Loucy (cell line): Measurements from ENCODE around the gene NDE1.

Experiments used
- EZH2phosphoT487 ChIP-seq: fragments of 200-600 bp; IDR thresholded peaks from 2 replicates; pipeline ENCODE4 v1.6.1; 2018; ENCODE audit warnings: antibody characterized with exemption, mild to moderate bottlenecking, moderate library complexity, borderline replicate concordance
- TF ChIP-seq, protein P1 (sequence below): fragments of 200-600 bp; sonication (generic); conservative IDR thresholded peaks from 2 replicates; pipeline ENCODE4 v1.5.1; 2014; ENCODE audit warnings: mild to moderate bottlenecking, antibody characterized with exemption, low read length

DNA sequence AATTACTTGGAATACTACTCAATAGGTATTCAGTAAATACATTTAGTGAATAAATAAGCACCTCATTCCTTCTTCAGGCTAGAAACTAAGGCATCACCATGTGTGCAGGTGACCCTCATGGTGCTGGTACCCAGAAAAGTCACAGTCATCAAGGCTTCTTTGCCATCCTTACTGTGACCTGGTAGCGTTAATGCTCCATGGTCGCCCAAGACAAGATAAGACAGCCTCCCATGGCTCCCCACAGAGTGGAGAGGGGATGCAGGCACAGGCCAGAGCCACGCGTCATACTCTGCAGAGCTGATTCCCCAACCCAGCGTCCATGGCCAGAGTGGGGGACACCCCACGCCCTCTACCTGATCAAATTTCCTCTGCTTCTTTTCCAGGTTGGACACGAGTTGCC, 73.8 kb downstream of the NDE1 start:
- TF ChIP-seq, protein P1, sequence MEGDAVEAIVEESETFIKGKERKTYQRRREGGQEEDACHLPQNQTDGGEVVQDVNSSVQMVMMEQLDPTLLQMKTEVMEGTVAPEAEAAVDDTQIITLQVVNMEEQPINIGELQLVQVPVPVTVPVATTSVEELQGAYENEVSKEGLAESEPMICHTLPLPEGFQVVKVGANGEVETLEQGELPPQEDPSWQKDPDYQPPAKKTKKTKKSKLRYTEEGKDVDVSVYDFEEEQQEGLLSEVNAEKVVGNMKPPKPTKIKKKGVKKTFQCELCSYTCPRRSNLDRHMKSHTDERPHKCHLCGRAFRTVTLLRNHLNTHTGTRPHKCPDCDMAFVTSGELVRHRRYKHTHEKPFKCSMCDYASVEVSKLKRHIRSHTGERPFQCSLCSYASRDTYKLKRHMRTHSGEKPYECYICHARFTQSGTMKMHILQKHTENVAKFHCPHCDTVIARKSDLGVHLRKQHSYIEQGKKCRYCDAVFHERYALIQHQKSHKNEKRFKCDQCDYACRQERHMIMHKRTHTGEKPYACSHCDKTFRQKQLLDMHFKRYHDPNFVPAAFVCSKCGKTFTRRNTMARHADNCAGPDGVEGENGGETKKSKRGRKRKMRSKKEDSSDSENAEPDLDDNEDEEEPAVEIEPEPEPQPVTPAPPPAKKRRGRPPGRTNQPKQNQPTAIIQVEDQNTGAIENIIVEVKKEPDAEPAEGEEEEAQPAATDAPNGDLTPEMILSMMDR, result no peak
- TF ChIP-seq EZH2phosphoT487, result no peak
